Peyer's patch (tissue), 4 donors: ENCODE measurements around the gene RALGPS1.

ENCODE experiments used
- POLR2A ChIP-seq, 2 donors: fragments of 450-650 bp; IDR thresholded peaks; one replicate each; pipeline ENCODE4 v1.5.1; 2017; ENCODE audit warnings: antibody characterized with exemption in 2 of 2, mild to moderate bottlenecking in 2 of 2, moderate library complexity in 2 of 2
- TF ChIP-seq, protein P1 (sequence below), 6 experiments: fragments of 450-650 bp in 4 of 6; fragments of 200-600 bp in 2 of 6; sonication (generic) in 1 of 6; IDR thresholded peaks; one replicate each; pipeline ENCODE4 v1.5.1; 2017 to 2019; ENCODE audit warnings: antibody characterized with exemption in 6 of 6, mild to moderate bottlenecking in 3 of 6, moderate library complexity in 1 of 6

DNA sequence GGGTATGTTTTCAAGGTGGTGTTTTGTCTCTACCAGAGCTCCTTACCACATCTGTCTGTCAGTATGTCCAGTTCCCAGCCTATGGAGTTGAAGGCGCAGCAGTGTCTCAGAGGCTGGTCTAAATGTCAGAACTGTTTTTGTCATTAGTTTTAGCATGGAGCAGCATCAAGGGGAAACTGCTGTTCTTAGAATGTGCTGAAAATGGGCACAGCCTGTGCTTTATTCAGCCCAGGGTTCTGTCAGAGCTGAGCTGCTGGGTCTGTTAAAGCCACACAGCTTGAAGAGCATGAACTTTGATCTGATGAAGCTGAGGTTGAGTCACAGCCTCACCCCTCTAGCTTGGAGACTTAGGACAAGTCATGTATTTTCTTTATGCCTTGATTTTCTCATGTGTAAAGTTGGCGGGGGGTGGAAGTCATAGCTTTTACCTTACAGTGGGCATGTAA, 71.9 kb downstream of the RALGPS1 start:
- TF ChIP-seq, protein P1, sequence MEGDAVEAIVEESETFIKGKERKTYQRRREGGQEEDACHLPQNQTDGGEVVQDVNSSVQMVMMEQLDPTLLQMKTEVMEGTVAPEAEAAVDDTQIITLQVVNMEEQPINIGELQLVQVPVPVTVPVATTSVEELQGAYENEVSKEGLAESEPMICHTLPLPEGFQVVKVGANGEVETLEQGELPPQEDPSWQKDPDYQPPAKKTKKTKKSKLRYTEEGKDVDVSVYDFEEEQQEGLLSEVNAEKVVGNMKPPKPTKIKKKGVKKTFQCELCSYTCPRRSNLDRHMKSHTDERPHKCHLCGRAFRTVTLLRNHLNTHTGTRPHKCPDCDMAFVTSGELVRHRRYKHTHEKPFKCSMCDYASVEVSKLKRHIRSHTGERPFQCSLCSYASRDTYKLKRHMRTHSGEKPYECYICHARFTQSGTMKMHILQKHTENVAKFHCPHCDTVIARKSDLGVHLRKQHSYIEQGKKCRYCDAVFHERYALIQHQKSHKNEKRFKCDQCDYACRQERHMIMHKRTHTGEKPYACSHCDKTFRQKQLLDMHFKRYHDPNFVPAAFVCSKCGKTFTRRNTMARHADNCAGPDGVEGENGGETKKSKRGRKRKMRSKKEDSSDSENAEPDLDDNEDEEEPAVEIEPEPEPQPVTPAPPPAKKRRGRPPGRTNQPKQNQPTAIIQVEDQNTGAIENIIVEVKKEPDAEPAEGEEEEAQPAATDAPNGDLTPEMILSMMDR (IDR thresholded peaks at IDR 0.05) = no peak
- TF ChIP-seq POLR2A (IDR thresholded peaks at IDR 0.05) = no peak
